H1 (cell line): Measurements from ENCODE around the gene RPL3. TPM values are rescaled to one million over a fixed set of nuclear protein-coding genes. Genes with fewer than 3 reads are reported as not detected.

Source experiments
- ASH2L ChIP-seq: fragments of 200-600, 300-600 bp; sonication (generic); IDR thresholded peaks from one replicate; pipeline ENCODE4 v1.7.1; 2017; ENCODE audit warnings: low read length
- BACH1 ChIP-seq: IDR thresholded peaks from 2 replicates; pipeline ENCODE4 v1.6.1; 2012; ENCODE audit warnings: low read length, improper control_type of control experiment
- BRCA1 ChIP-seq: IDR thresholded peaks from 2 replicates; pipeline ENCODE4 v1.6.1; 2012; ENCODE audit warnings: low read depth, low read length, improper control_type of control experiment
- CBX8 ChIP-seq: fragments of 300-800, 300-1000 bp; sonication (generic); IDR thresholded peaks from 2 replicates; pipeline ENCODE4 v1.7.1; 2016; ENCODE audit warnings: low read depth, low read length, borderline replicate concordance
- CEBPB ChIP-seq: IDR thresholded peaks from 2 replicates; pipeline ENCODE4 v1.6.1; 2012; ENCODE audit warnings: low read depth, low read length
- CHD2 ChIP-seq: IDR thresholded peaks from 2 replicates; pipeline ENCODE4 v1.6.1; 2012; ENCODE audit warnings: low read length, improper control_type of control experiment
- CTBP2 ChIP-seq: IDR thresholded peaks from 2 replicates; pipeline ENCODE4 v1.7.0; 2011; ENCODE audit warnings: borderline replicate concordance, mild to moderate bottlenecking, moderate library complexity, mixed read lengths, low read length; ENCODE audit not compliant: insufficient read depth, insufficient read length
- HDAC6 ChIP-seq: IDR thresholded peaks from one replicate; pipeline ENCODE4 v1.7.1; 2012; ENCODE audit warnings: low read depth, mild to moderate bottlenecking, inconsistent platforms, low read length, moderate library complexity
- JUN ChIP-seq: IDR thresholded peaks from 2 replicates; pipeline ENCODE4 v1.6.1; 2011; ENCODE audit warnings: low read depth, mild to moderate bottlenecking, improper control_type of control experiment, low read length
- JUND ChIP-seq: IDR thresholded peaks from 2 replicates; pipeline ENCODE4 v1.6.1; 2011; ENCODE audit warnings: mild to moderate bottlenecking, improper control_type of control experiment, low read length
- KDM4A ChIP-seq: IDR thresholded peaks from one replicate; pipeline ENCODE4 v1.7.1; 2012; ENCODE audit warnings: low read depth, mild to moderate bottlenecking, moderate library complexity, low read length, inconsistent platforms; ENCODE audit not compliant: severe bottlenecking
- NANOG ChIP-seq: IDR thresholded peaks from 2 replicates; pipeline ENCODE4 v1.6.1; 2011; ENCODE audit warnings: low read length, low read depth, mild to moderate bottlenecking, inconsistent platforms; ENCODE audit not compliant: insufficient read depth, poor library complexity, severe bottlenecking
- NRF1 ChIP-seq: IDR thresholded peaks from 2 replicates; pipeline ENCODE4 v1.6.1; 2011; ENCODE audit warnings: mild to moderate bottlenecking, low read depth, low read length, improper control_type of control experiment
- RNF2 ChIP-seq: fragments of 200-900, 300-1000 bp; sonication (generic); IDR thresholded peaks from 2 replicates; pipeline ENCODE4 v1.7.1; 2016; ENCODE audit warnings: borderline replicate concordance, low read depth, mild to moderate bottlenecking, antibody characterized with exemption, low read length; ENCODE audit not compliant: poor library complexity, severe bottlenecking; ENCODE audit errors: missing control alignments
- SIN3A ChIP-seq, 2 experiments: IDR thresholded peaks in 1 of 2; conservative IDR thresholded peaks in 1 of 2; 2 replicates each; pipeline ENCODE4 v1.6.1; 2011 to 2012; ENCODE audit warnings: low read length in 2 of 2, improper control_type of control experiment in 1 of 2, low read depth in 1 of 2, mild to moderate bottlenecking in 1 of 2
- SIX5 ChIP-seq: IDR thresholded peaks from 2 replicates; pipeline ENCODE4 v1.6.1; 2011; ENCODE audit warnings: mild to moderate bottlenecking, low read depth, low read length
- SRF ChIP-seq: IDR thresholded peaks from 2 replicates; pipeline ENCODE4 v1.6.1; 2011; ENCODE audit warnings: mild to moderate bottlenecking, low read depth, low read length, moderate library complexity
- SUZ12 ChIP-seq: fragments of 200-600 bp; sonication (generic); IDR thresholded peaks from 2 replicates; pipeline ENCODE4 v1.6.1; 2012; ENCODE audit warnings: mild to moderate bottlenecking, inconsistent platforms, low read length, moderate library complexity, mixed read lengths
- TAF1 ChIP-seq: IDR thresholded peaks from 2 replicates; pipeline ENCODE4 v1.6.1; 2011; ENCODE audit warnings: mild to moderate bottlenecking, low read depth, low read length
- TAF7 ChIP-seq: optimal IDR thresholded peaks from 2 replicates; pipeline ENCODE3; 2011; ENCODE audit warnings: low read depth, mild to moderate bottlenecking, inconsistent platforms, low read length, moderate library complexity, borderline replicate concordance
- TCF12 ChIP-seq: IDR thresholded peaks from 2 replicates; pipeline ENCODE4 v1.6.1; 2011; ENCODE audit warnings: low read depth, mild to moderate bottlenecking, low read length
- YY1 ChIP-seq: IDR thresholded peaks from 2 replicates; pipeline ENCODE4 v1.6.1; 2011; ENCODE audit warnings: low read depth, mild to moderate bottlenecking, low read length
- polyA plus RNA-seq, 7 experiments: library from polyadenylated mRNA; depleted of rRNA in 3 of 7; stranded (reverse) in 5 of 7; unstranded in 2 of 7; fragments of >200 nt in 5 of 7; fragments of 200-250 nt in 2 of 7; gene quantifications; 1 replicate in 5 of 7; 2 replicates in 1 of 7; 4 replicates in 1 of 7; pipeline versions ENCODE4 v1.2.1 to v1.2.3, GENCODE V29; 2011 to 2013; ENCODE audit warnings: missing spikeins in 2 of 7, mixed read lengths in 2 of 7
- total RNA-seq: library from RNA; stranded (reverse); fragmentation: NEBNext Ultra II Directional; extraction: Animal tissue kit (Norgen Biotek cat#: 25700); gene quantifications from 2 replicates; pipeline ENCODE4 v1.2.1, GENCODE V29; 2021
- TF ChIP-seq, protein P1 (sequence below): IDR thresholded peaks from 2 replicates; pipeline ENCODE4 v1.6.1; 2012; ENCODE audit warnings: low read length, inconsistent platforms

RPL3 gene
- total and polyA plus RNA-seq, 2 of the 8 experiments (the other 6 are each of a cell fraction or from before 2014, with no cell fraction given): 2,865 to 5,466 TPM

DNA sequence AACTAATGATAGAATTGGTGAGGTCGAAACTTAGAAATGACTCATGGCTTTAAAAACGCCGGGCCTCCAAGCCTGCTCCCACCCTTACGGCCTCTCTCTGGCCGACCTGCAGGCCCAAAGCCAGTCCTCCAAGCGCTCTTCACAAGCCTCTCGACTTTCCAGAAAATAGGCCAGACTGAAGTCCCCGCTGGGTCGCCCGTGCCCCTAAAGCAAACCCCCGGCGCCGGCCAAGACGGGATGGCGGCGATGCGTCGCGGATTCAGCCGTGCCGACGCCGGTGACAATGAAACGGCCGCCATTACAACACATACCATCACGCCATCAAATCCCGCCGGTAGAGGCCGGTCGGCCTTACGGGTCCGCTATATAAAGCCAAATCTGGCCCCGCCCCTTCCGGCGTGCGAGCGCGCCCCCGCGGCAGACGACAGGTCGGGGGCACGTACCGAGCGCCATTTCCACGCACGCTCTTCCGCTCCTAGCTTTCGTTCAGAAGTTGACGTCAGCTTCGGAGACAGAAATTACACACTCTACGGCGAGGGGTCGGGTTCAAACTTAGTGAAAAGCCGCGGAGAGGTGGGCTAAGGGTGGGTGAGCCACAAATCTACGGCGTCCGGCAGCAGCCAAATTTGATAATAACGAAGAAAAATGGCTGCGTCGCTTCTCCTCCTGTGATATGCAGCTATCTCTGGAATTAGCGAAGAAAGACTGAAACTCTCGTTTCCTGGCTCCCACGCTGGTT is at the start of gene RPL3 (continued):
- TF ChIP-seq SIX5 (no peak), CBX8 (no peak), JUN (0 out of 2 replicates have a peak, but pooled peaks have one; percentile 4), YY1 (peak; percentile 91), KDM4A (no peak), SUZ12 (no peak), NRF1 (peak; percentile 24; the same call in 1 of the 2 replicates), HDAC6 (no peak), BACH1 (peak; percentile 81), TAF1 (peak; percentile 100), CTBP2 (no peak), BRCA1 (no peak), JUND (peak; percentile 31; the same call in 1 of the 2 replicates), SRF (0 out of 2 replicates have a peak, but pooled peaks have one; percentile 4), TCF12 (no peak), CHD2 (no peak; the same call in 1 of the 2 replicates), ASH2L (peak; percentile 40), CEBPB (no peak), SIN3A (conservative IDR thresholded peaks at IDR 0.05 in 1 of 2, IDR thresholded peaks at IDR 0.05 in 1 of 2; ENCODE audit: low read depth in 1 of 2, low read length in 2 of 2) (peak; percentile 46 to 82; a peak in 2 of 4 replicates), TAF7 (peak; percentile 99), RNF2 (no peak), NANOG (no peak)
- TF ChIP-seq, protein P1, sequence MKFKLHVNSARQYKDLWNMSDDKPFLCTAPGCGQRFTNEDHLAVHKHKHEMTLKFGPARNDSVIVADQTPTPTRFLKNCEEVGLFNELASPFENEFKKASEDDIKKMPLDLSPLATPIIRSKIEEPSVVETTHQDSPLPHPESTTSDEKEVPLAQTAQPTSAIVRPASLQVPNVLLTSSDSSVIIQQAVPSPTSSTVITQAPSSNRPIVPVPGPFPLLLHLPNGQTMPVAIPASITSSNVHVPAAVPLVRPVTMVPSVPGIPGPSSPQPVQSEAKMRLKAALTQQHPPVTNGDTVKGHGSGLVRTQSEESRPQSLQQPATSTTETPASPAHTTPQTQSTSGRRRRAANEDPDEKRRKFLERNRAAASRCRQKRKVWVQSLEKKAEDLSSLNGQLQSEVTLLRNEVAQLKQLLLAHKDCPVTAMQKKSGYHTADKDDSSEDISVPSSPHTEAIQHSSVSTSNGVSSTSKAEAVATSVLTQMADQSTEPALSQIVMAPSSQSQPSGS: peak; percentile 96; the same call in 1 of the 2 replicates
